ENCODE data around the gene TSKS.

Gene TSKS, protein sequence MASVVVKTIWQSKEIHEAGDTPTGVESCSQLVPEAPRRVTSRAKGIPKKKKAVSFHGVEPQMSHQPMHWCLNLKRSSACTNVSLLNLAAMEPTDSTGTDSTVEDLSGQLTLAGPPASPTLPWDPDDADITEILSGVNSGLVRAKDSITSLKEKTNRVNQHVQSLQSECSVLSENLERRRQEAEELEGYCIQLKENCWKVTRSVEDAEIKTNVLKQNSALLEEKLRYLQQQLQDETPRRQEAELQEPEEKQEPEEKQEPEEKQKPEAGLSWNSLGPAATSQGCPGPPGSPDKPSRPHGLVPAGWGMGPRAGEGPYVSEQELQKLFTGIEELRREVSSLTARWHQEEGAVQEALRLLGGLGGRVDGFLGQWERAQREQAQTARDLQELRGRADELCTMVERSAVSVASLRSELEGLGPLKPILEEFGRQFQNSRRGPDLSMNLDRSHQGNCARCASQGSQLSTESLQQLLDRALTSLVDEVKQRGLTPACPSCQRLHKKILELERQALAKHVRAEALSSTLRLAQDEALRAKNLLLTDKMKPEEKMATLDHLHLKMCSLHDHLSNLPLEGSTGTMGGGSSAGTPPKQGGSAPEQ

DNA sequence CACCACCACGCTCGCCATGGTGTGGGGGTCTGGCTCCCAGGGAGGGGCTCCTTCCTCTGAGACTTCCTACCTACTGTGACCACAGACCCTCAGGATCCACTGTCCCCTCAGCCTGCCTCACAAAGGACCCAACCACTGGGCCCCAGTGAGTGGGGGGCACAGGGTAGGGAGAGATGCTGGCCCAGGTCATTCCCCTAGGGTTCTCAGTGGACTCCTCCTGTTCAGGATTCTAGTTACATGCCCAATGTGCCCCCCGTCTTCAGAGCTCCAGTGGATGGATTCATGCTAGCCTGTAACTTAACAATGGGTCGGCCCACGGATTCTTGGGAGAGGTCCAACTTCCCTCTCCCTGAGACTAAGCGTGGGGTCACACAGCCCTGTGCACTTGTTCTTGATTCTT, at the start of gene TSKS:
Gene TSKS (minus strand): TSS at position 77 of the 400 bp plus-strand sequence. CDS start 59 bp downstream, at position 18.
- DNase-seq = no peak

DNA sequence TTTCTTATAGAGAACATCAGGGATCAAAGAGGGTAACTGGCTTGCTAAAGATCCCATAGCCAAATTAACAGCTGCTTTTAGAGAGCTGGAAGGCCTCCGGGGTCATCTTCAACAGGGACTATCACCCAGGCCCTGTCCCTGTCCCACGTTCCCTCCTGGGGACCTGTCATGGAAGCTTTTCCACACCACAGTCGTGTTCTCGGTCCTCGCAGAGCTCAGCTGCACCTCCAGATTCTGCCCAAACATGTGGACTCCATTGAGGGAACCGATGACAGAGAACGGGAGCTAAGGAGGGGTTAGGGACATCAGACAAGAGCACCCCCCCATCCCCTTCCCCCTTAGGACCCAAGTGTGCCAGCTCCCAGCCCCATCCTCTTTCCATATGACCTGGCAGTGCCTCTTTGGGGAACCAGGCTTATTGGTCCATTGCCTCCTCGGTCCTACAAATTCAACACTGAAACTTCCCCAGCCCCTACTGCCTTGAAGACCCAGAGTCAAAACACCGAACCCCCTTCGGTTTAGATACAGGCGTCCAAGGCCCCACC, 49.4 kb upstream of the TSKS start:
- no peak for DNase-seq

DNA sequence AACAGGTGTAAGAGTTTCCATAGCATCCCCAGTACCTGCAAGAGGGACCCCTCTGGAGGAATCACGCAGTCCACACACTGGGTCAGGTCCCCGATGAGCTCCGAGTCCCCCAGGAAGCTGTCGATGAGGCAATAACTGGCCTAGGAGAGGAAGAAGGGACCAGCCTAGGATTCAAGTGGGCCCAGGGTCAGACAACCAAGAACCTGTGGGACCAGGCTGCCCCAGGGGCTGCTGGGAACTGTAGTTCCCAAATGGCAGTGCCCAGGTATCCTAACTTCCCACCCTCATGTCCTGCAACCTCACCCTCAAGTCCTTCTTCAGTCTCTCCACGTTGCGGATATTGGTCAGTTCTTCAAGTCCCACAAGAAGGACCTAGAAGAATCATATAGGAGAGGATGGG, 48.2 kb upstream of the TSKS start:
- no peak for DNase-seq

DNA sequence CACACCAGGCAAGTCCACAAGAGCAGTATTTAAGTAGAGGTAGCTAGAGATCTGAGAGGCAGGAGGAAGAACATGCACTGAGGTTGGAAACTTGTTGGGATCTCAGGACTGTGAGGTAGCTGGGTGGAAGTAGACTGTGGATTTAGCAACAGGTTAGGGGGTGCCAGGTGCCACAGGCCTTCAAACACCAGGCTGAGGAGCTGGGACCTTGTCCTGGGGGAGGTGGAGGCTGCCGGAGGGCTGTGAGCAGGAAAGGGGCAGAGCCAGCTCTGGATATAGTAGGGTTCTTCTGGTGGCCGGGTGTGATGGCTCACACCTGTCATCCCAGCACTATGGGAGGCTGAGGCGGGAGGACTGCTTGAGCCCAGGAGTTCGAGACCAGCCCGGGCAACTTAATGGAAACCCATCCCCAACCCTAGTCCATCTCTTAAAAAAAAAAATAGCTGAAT, 46.9 kb upstream of the TSKS start:
- DNase-seq = no peak

DNA sequence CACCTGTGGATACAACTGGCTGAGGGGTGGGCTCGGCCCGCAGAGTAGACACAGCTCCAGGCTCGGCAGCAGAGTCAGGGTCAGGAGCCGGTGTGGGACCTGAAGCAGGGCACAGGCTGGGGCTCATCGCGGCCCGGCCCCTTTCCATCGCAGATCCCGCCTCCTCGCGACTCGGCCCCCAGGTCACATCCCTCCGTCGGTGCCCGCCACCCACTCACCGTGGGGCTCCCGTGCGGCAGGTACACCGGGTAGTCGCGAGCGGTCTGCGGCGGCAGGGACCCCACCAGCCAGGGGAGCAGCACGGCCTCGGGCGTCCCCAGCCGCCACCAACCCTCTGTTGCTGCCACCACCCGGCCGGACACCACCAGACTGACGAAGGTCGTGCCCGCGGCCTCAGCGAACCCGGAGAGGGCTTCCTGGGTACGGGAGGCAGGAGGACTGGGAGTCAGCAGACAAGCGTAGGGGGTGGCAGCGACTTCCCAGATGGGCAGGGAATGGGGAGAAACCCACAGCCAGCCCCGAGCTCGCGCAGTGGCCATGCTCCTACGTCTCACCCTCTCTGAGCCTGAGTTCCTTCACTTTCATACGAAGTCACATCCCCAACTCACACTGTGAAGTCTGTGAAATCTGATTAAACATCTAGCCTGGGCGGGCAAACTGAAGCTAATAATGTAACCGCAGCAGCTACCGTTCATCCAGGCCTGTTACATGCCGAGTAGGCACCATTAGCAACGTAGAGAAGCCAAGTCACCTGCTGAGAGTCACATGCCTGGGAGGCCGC, 46.2 kb upstream of the TSKS start:
- DNase-seq = no peak

DNA sequence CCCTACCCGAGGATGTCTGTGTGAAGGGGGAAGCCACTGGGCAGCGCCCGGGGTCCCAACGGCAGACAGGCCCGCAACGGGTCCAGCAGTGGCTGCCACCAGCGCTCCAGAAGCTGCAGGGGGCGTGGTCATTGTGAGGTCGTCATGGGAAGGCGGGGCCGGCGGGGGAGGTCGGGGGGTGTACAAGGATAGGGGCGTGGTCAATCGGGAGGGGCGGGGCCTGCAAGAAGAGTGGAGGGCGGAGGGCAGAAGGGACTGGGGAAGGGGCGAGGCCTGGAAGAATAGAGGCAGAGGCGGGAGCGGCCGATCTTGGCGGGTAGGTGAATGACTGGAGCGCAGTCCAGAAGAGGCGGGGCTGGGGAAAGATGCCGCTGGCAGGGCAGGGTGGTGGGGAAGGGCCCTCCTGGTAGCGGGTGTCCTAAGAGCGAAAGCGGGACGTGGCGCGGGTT, 45.6 kb upstream of the TSKS start:
- peak; percentile 15 for DNase-seq

DNA sequence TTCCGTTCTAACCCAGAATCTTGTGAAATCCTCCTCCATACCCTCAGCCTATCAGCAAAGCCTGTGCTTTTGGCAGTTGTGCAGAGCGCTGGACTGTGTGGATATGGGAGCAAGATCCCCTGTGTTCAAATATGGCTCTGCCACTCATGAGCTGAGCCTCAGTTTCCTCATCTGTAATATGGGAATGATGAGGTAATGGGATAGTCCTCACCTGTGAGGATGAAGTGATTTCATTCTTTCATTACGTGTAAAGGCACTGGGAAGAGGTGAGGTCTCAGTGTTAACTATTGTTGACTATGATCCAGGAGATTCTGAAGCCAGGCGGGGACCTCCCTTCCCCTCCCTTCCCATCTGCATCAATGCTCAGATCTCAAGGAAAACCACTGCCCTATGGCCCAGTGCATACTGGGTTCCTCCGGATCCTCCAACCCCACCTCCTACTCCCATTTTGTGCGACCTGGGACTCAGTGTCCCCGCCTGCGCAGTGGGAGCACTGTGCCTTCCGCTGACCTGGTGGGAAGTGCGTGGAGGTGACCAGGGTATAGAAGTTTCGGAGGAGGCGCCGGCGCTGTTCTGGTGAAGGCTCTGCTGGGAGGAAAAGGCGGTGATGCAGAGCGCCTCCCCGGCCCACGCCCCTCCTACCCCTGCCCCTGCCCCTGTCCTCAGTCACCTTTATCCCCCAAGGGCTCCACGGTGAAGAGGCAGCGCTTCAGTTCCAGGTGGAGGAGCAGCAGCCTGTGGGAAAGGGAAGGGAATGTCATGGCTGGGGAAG, 45.0 kb upstream of the TSKS start:
- no peak for DNase-seq

DNA sequence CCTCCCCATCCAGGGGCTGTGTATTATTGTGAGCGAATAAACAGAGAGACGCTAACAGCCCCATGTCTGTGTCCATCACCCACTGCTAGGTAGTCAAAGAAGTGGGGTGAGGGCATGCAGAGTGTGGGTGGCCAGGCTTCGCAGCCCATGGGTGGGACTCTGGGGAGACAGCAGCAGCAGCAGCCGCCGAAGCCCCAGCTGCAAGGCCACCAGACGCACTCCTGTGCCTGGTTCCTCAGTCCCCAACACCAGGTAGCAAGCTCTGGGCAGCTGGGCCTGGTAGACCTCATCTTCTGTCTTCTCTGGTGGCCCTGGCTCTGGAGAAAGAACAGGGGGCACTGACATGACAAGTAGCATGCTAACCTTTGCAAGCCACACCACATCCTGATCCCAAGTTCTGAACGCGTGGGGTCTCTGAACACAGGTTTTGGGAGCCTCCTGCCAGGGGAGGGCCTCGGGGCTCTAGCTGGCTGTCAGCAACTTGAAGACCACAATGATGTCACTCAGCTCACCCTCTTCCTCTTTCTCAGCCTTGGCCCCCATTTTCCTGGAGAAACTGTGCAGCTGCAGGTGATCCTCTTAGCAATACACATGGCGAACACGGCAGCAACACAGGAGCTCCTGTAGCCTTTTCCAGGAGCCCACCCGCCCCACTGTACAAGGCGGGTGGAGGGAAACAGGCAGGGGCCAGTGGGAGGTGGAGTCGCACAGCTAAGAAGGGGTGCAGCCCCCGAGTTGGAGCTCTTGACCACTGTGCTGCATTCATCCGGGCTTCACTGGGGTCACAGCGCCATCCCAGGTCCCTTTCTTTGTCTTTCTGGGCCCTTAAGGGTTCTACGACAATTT, 44.2 kb upstream of the TSKS start:
- peak; percentile 30 for DNase-seq

DNA sequence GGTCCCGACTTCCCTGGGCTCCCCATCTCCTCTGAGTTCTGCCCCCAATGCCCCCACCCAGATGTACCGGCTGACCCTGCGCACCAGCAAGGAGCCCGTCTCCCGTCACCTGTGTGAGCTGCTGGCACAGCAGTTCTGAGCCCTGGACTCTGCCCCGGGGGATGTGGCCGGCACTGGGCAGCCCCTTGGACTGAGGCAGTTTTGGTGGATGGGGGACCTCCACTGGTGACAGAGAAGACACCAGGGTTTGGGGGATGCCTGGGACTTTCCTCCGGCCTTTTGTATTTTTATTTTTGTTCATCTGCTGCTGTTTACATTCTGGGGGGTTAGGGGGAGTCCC, 43.5 kb upstream of the TSKS start:
- no peak for DNase-seq

DNA sequence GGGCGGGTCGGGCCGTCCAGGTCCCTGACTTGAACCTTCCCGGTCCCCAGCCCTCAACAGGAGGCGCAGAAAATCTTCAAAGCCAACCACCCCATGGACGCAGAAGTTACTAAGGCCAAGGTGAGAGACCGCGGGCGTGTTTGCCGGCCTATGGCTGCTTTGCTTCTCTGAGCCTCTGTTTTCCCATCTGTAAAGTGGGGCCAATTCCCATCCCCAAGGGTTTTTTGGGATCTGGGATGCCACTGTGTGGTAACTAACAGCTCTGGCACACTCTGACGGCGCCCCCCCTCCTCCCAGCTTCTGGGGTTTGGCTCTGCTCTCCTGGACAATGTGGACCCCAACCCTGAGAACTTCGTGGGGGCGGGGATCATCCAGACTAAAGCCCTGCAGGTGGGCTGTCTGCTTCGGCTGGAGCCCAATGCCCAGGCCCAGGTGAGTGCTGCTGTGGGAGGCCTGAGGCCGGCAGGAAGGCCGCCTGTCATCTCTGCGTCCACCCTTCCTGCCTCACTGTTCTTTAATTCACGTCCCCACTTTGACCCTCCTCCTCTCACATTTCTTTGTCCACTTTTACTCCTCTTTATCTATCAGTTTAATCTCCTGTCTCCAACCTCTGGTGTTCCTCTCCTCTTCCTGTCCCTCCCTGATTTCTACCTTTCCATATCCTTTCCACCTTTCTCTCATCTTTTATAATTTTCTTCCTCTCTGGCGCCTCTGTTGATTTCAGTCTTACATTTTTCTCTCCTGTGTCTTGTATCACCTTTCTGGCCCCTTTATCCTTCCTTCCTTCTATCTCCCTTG, 42.9 kb upstream of the TSKS start:
- no peak for DNase-seq

DNA sequence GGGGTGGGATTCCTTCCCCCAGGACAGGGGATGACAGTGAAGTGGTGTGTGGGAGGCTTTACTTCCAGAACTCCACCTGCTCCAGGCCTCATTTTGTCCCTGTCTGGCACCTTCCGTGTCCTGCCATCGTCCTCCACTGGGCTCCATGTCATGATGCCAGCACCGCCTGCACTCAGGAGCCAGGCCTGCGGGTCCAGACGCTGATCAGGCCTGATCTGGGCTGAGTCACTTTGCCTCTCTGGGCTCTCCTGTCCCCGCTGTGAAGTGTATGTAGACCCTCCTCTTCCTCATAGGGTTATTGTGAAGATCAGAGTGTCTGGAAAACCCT, 40.4 kb upstream of the TSKS start:
- no peak for DNase-seq

DNA sequence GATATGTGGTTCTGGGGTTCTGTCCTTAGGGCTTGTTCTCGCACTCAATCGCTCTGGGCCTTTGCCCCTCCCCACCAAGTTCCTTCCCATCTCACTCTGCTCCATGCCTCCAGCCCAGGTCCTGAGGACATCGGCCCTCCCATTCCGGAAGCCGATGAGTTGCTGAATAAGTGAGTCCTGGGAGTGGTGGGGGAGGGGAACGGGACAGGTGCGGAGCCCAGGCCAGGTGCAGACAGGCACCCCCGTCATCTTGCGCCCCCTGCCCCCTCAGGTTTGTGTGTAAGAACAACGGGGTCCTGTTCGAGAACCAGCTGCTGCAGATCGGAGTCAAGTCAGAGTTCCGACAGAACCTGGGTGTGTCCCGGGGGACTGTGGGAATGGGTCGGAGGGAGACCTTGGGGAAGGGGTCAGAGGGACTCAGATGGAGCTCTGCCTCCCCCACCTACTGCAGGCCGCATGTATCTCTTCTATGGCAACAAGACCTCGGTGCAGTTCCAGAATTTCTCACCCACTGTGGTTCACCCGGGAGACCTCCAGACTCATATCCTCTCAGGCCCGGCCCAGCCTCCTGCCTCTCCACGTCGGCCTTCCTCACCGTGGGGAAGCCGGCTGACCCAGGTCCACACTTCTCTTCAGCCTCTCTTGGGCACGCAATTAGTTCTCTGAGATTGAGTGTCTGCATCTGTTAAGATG, 39.9 kb upstream of the TSKS start:
- DNase-seq = no peak

DNA sequence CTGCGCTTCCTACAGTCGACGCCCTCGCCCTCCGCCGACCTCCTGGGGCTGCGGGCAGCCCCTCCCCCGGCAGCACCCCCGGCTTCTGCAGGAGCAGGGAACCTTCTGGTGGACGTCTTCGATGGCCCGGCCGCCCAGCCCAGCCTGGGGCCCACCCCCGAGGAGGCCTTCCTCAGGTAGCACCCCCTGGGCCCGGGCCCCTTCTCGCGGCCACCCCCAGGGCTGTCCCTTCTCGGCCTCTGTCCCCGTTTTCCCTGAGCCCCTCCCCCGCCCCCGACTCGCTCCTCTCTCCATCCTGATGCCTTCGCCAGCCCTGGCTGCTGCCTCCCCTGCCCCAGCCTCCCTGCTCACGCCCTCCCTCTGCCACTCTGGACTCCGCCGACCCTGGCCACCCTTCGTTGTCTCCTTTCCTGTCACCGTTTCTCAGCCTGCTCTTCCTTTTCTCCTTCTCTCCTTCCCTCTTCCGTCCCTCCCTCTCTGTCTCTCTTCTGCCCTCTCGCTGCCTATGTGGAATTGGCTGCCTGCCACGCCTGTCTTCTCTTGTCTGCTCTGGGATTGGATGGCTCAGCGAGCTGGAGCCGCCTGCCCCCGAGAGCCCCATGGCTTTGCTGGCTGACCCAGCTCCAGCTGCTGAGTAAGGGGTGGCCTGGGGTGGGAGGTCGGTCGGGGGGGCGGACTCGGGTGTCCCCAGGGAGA, 39.0 kb upstream of the TSKS start:
- DNase-seq = no peak

DNA sequence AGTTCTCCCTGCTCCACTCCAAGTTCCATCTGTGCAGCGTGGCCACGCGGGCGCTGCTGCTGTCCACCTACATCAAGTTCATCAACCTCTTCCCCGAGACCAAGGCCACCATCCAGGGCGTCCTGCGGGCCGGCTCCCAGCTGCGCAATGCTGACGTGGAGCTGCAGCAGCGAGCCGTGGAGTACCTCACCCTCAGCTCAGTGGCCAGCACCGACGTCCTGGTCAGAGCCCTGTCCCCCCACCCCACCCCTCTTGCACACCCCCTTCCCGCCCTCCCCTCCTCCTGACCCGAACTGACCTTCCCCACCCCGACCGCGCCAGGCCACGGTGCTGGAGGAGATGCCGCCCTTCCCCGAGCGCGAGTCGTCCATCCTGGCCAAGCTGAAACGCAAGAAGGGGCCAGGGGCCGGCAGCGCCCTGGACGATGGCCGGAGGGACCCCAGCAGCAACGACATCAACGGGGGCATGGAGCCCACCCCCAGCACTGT, 38.3 kb upstream of the TSKS start:
- no peak for DNase-seq

DNA sequence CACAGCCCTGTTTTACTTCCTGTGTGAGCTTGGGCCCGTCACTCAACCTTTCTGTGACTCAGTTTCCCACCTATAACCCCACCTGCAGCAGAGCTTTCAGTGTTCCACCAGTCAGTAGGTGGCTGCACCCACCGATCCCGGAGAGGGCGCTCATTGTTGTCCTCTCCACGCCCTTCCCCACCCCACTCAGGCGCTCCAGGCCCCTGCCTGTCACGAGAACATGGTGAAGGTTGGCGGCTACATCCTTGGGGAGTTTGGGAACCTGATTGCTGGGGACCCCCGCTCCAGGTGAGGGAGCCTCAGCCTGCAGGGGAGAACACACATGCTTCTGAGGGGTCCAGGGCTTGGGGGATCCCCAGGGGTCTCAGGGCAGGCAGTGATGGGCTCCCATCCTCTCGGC, 37.7 kb upstream of the TSKS start:
- no peak for DNase-seq

DNA sequence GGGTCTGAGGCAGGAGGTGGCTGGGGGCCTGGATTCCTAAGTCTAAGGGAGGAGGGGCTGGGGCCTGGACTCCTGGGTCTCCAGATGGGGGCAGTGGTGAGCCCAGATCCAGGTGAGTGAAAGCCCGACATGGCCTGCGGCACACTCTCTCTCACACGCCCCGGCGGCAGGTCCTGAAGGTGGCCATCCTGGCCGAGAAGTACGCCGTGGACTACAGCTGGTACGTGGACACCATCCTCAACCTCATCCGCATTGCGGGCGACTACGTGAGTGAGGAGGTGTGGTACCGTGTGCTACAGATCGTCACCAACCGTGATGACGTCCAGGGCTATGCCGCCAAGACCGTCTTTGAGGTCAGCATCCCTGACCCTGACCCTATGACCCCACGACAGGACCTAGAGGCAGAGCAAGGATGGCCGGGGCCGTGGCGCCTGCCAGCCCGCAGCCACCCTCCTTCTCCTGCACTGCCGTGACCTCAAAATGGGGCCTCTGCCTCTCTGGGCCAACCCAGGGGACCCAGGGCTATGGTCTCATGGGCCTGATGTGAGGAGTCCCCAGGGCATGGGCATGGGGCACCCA, 36.8 kb upstream of the TSKS start:
- peak; percentile 4 for DNase-seq

DNA sequence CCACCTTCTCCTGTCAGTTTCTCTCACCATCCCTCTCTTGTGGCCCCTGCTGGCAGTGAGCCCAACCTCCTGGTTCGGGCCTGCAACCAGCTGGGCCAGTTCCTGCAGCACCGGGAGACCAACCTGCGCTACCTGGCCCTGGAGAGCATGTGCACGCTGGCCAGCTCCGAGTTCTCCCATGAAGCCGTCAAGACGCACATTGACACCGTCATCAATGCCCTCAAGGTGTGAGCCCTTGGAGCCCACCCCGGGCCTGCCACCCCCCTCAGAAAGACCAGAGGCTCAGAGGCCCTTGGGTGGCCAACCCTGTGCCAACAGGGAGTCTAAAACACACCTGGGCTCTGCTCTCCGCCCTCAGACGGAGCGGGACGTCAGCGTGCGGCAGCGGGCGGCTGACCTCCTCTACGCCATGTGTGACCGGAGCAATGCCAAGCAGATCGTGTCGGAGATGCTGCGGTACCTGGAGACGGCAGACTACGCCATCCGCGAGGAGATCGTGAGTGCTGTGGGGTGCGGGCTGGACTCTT, 36.2 kb upstream of the TSKS start:
- DNase-seq = no peak

DNA sequence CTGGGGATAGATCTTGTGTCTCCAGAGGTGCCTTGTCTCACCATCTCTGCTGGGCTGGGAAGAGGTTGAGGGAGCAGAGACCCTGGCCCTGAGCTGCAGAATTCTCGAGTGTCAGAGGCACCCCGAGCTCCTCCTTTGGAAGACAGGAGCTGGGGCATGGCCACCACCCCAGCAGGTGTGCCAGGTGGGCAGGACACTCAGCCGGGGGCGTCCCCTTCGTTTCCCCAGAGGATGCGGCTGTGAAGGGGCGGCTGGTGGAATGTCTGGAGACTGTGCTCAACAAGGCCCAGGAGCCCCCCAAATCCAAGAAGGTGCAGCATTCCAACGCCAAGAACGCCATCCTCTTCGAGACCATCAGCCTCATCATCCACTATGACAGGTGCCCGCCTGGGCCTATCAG, 35.5 kb upstream of the TSKS start:
- DNase-seq = no peak

DNA sequence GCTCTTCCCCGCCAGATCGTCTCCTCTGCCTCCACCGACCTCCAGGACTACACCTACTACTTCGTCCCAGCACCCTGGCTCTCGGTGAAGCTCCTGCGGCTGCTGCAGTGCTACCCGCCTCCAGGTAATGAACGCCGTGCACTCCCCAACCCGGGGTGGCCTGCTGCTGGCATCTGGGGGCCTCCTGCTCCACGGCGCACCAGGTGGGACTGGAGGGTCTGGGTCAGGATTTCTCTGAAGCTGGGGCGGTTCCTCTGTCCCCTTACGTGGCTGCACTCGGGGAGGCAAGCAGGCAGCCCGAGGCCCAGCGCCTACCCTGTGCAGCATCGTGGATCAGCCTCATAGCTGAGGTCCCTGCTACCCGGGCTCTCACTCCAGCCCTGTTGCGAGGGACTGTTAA, 32.5 kb upstream of the TSKS start:
- DNase-seq = no peak
